ENCODE data around the gene RYR3.
A peak's percentile ranks its signal among the peaks of the same experiment; 100 is the strongest.

Gene RYR3

DNA sequence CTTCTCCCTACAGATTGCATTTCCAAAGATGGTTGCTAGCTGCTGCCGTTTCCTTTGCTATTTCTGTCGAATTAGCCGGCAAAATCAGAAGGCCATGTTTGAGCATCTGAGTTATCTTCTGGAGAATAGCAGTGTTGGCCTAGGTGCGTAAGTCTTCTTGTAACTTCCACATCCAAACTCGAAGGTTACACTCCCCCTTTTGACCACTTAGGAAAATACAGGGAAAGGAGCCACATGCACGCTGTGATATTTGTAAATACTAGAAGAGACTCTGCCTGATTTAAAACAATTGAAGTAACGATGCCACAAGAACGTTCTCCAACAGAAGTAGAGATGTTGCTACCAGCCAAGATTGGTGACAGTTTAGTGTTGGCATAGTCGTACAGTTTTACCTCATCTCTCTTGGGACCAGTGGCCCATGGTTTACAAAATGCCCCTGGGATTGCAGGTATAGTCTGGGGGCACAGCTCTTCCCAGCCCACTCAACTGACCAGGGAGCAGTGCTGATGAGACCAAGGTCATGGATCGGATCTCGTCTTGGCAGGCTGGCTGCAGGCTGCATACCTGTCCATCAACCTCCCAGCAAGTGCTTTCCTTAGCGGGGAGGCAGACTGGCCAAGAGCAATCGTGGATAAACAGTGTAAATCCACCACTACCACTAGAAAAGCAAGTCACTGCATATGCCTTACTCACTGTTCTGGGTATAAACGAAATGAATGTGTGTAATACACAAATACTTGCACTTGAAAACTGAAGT is 389.1 kb downstream of the RYR3 start:
- no peak for FAIRE-seq
- no peak for TF ChIP-seq TAF1 (IDR thresholded peaks at IDR 0.05; ENCODE audit: borderline replicate concordance, low read depth, low read length)
- no peak for TF ChIP-seq POLR2AphosphoS5 (IDR thresholded peaks at IDR 0.05; ENCODE audit: low read depth, low read length)
- TF ChIP-seq POLR2A (IDR thresholded peaks at IDR 0.05; ENCODE audit: low read depth, low read length), result no peak
- DNase-seq (ENCODE audit: insufficient read length), result no peak

DNA sequence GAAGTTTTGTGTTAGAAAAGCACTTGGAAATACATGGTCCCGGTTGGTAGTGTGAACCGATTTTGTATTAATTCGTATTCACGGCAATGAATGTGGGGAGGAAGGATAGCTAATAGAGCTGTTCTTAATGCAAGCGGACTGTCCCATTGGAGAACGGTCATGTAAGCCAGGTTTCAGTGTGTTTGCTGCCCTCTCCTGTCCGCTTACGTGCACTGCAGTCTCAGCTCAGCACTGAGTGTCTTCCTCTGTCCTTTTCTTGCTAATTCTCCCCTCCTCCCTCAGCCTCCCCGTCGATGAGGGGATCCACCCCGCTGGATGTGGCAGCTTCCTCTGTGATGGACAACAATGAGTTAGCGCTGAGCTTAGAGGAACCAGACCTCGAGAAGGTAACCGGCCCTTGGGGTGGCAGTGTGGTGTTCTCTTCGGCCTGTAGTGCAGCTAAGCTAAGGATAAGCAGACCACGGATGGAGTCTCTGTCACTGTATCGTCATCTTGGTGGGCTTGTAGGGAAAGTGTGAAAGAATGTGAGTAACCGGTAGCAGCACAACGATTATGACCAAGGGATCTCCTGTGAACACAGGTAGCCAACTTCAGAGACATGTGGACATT is 390.0 kb downstream of the RYR3 start:
- TF ChIP-seq POLR2A (IDR thresholded peaks at IDR 0.05; ENCODE audit: low read depth, low read length), result no peak
- TF ChIP-seq TAF1 (IDR thresholded peaks at IDR 0.05; ENCODE audit: borderline replicate concordance, low read depth, low read length), result no peak
- TF ChIP-seq POLR2AphosphoS5 (IDR thresholded peaks at IDR 0.05; ENCODE audit: low read depth, low read length), result no peak
- DNase-seq (ENCODE audit: insufficient read length) (peak; percentile 16), FAIRE-seq (peak; percentile 87)

DNA sequence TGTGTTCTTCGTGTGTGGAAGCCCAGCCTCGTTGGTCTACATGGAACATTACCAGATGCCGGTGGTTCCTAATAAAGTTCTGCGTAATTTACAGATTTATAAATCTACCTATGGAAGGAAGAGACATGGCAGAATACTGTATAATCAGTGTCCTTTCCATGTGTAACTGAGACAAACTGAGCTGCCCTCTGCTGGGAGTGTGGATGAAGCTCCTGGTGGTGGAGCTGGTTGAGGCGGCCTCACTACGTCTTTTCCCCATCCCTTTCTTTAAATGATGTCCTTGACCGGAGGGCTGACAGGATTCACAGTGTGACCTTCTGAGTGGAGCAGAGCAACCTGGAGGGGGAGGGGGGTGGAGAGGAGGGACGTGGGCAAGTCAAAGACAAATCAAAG is 390.5 kb downstream of the RYR3 start:
- TF ChIP-seq POLR2AphosphoS5 (IDR thresholded peaks at IDR 0.05; ENCODE audit: low read depth, low read length) (no peak), TAF1 (IDR thresholded peaks at IDR 0.05; ENCODE audit: borderline replicate concordance, low read depth, low read length) (no peak), POLR2A (IDR thresholded peaks at IDR 0.05; ENCODE audit: low read depth, low read length) (no peak)
- no peak for FAIRE-seq
- DNase-seq (ENCODE audit: insufficient read length), result no peak

DNA sequence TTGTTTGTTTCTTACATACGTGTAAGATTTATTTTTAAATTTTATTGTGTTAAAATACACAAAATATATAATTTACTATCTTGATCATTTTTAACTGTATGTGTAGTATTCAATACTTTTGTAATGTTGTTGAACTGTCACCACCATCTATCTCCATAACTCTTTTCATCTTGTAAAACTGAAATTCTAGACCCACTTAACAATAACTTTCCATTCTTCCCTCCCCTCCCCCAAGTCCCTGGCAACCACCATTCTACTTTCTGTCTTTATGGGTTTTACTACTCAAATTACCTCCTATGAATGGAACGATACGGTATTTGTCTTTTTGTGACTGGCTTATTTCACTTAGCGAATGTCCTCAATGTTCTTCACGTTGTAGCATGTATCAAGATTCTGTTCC is 395.4 kb downstream of the RYR3 start:
- no peak for TF ChIP-seq POLR2AphosphoS5 (IDR thresholded peaks at IDR 0.05; ENCODE audit: low read depth, low read length)
- TF ChIP-seq TAF1 (IDR thresholded peaks at IDR 0.05; ENCODE audit: borderline replicate concordance, low read depth, low read length), result no peak
- DNase-seq (ENCODE audit: insufficient read length) (no peak), FAIRE-seq (no peak)

DNA sequence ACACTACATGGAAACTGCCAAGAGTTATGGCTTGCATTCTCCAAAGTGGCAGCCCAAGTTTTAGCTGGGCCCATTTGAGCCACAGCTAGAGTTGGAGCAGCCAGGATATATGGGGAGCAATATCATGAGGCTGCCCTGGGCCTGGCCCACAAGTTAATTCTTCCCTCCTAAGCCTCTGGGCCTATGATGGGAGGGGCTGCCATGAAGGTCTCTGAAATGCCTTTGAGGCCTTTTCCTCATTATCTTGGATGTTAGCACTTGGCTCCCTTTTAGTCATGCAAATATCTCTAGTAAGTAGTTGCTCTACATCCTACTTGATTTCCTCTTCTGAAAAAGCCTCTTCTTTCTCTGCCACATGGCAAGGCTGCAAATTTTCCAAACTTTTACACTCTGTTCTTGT is 400.0 kb downstream of the RYR3 start:
- FAIRE-seq (no peak), DNase-seq (ENCODE audit: insufficient read length) (no peak)
- no peak for TF ChIP-seq POLR2A (IDR thresholded peaks at IDR 0.05; ENCODE audit: low read depth, low read length)
- TF ChIP-seq POLR2AphosphoS5 (IDR thresholded peaks at IDR 0.05; ENCODE audit: low read depth, low read length), result no peak
- TF ChIP-seq TAF1 (IDR thresholded peaks at IDR 0.05; ENCODE audit: borderline replicate concordance, low read depth, low read length), result no peak

DNA sequence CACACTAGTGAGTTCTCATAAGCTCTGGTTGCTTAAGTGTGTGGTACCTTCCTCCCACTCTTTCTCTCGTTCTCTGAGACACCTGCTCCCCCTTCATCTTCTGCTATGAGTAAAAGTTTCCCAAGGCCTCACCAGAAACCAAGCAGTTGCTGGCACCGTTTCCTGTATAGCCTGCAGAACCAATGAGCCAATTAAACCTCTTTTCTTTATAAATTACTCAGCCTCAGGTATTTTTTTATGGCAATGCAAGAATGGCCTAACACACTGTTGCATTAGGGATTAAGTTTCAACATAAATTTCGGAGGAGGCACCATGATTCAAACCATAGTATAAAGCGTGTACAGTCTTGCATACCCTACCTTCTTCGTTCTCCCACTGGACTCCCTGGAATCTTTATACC is 405.3 kb downstream of the RYR3 start:
- FAIRE-seq (no peak), DNase-seq (ENCODE audit: insufficient read length) (no peak)
- no peak for TF ChIP-seq TAF1 (IDR thresholded peaks at IDR 0.05; ENCODE audit: borderline replicate concordance, low read depth, low read length)
- no peak for TF ChIP-seq POLR2AphosphoS5 (IDR thresholded peaks at IDR 0.05; ENCODE audit: low read depth, low read length)
- TF ChIP-seq POLR2A (IDR thresholded peaks at IDR 0.05; ENCODE audit: low read depth, low read length), result no peak

DNA sequence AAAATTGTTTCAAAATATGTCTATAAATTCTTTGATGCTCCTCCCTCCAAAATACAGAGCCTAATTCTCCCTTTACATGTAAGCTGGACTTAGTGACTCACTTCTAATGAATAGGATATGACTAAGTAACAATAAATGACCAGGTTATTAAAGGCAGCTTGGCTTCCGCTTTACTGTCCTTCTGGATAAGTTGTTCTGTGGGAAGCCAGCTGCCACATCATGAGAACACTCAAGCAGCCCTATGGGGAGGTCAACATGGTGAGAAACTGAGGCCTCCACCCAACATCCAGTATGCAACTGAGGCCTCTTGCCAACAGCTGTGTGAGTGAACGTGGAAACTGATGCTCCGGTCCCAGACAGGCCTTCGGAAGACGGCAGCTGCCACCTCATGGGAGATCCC is 410.2 kb downstream of the RYR3 start:
- TF ChIP-seq POLR2A (IDR thresholded peaks at IDR 0.05; ENCODE audit: low read depth, low read length) (no peak), TAF1 (IDR thresholded peaks at IDR 0.05; ENCODE audit: borderline replicate concordance, low read depth, low read length) (no peak), POLR2AphosphoS5 (IDR thresholded peaks at IDR 0.05; ENCODE audit: low read depth, low read length) (no peak)
- no peak for DNase-seq (ENCODE audit: insufficient read length)
- FAIRE-seq, result no peak

DNA sequence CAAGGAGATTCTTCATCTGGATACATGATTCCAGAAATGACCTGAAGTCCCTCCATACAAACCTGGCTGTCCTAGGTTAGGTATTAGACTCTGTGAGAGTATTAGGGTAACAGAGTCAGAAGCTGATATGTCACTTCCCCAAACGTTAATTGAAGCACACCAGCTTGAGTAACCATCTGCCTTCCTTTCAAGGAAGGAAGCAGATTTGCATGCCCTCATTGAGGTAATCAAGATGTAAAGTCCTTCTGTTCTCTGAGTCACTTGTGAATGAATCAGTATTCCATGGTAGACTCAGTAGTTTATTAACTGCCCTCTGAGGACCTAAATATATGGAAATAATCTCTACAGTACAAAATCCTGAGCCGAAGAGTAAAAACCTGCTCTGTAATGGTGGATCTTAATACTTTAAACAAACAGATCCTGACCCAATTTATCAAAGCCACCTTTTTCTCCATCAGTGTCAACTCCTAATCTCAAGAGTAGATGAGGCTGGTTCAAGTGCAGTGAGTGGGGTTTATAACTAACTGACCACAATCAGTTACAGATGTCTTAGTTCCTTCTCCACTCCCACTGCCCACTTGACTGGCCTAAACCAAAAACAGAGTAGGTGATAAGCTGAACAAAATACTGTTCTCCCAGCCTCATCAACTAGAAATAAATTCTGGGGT is 411.4 kb downstream of the RYR3 start:
- DNase-seq (ENCODE audit: insufficient read length), result no peak
- TF ChIP-seq TAF1 (IDR thresholded peaks at IDR 0.05; ENCODE audit: borderline replicate concordance, low read depth, low read length) (no peak), POLR2AphosphoS5 (IDR thresholded peaks at IDR 0.05; ENCODE audit: low read depth, low read length) (no peak), POLR2A (IDR thresholded peaks at IDR 0.05; ENCODE audit: low read depth, low read length) (no peak)
- peak; percentile 54 for FAIRE-seq

DNA sequence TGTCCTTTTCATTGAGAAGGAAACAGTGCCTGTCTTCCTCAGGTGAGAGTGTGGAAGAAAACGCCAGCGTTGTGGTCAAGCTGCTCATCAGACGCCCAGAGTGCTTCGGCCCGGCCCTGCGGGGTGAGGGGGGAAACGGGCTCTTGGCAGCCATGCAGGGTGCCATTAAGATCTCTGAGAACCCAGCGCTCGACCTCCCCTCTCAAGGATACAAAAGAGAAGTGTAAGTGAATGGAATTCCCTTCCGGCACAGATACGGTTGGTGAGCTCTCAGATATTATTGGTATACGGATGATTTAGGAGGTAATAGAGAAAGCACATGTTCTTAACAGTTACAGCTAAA is 411.9 kb downstream of the RYR3 start:
- DNase-seq (ENCODE audit: insufficient read length) (no peak), FAIRE-seq (no peak)
- no peak for TF ChIP-seq TAF1 (IDR thresholded peaks at IDR 0.05; ENCODE audit: borderline replicate concordance, low read depth, low read length)
- TF ChIP-seq POLR2A (IDR thresholded peaks at IDR 0.05; ENCODE audit: low read depth, low read length), result no peak
- no peak for TF ChIP-seq POLR2AphosphoS5 (IDR thresholded peaks at IDR 0.05; ENCODE audit: low read depth, low read length)

DNA sequence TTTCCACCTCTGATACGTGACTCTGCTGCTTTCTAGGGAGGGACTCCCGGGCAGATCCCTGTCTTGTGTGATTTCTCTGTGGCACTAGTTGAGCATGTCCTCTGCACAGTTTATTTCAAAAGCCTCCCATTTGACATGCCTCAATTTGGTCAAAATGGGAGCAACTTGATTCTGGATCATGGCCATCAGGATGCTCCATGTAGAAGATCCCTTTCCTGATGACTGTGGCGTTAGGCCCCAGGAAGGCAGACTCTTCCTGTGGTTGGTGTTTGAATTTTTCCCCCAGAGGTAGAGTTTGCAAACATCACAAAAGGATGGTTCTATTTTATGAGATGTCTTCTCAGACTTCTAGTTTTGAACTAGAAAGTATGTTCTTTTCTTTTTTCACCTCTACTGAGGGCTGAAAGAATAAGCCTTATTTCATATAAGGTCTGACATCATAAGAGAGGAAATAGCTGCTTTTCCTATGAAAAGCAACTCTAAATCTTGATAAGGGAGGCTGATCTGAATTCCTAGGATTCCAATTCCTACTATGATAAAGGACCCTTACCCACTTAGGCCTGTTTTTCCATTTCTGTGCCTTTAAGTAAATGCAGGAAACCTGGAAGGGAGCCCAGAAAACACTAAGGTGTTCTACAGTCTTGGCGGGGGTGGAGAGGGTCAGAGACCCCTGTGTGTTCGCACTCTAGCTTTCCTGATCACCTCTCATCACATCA is 413.7 kb downstream of the RYR3 start:
- no peak for DNase-seq (ENCODE audit: insufficient read length)
- FAIRE-seq, result no peak
- TF ChIP-seq TAF1 (IDR thresholded peaks at IDR 0.05; ENCODE audit: borderline replicate concordance, low read depth, low read length), result no peak
- TF ChIP-seq POLR2AphosphoS5 (IDR thresholded peaks at IDR 0.05; ENCODE audit: low read depth, low read length), result no peak
- TF ChIP-seq POLR2A (IDR thresholded peaks at IDR 0.05; ENCODE audit: low read depth, low read length), result no peak

DNA sequence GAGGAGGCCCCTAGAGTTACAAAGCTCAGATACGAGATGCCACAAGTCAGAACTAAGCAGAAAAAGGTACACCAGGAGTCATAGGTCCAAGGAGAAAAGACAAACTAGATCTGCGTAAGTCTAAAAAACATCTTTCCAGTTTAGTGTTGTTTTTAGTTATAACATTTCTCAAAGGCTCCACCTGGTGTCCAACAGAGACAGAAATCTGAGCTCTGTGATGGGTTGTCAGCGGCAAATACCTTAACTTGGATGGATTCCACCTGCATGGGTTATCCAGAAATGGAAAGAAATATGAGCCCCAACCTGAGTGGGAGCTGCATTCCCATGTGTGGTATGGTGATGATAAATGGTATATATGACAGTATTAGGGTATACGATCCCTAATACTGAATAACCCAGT is 418.9 kb downstream of the RYR3 start:
- no peak for TF ChIP-seq POLR2AphosphoS5 (IDR thresholded peaks at IDR 0.05; ENCODE audit: low read depth, low read length)
- TF ChIP-seq POLR2A (IDR thresholded peaks at IDR 0.05; ENCODE audit: low read depth, low read length), result no peak
- TF ChIP-seq TAF1 (IDR thresholded peaks at IDR 0.05; ENCODE audit: borderline replicate concordance, low read depth, low read length), result no peak
- DNase-seq (ENCODE audit: insufficient read length) (no peak), FAIRE-seq (no peak)
